GM19193 (cell line): ENCODE data around the gene SMR3A.

Experiments used
- POLR2A ChIP-seq: IDR thresholded peaks from 4 replicates; pipeline ENCODE4 v1.6.1; 2011; ENCODE audit not compliant: insufficient read depth, insufficient read length; ENCODE audit errors: extremely low read depth

SMR3A gene

DNA sequence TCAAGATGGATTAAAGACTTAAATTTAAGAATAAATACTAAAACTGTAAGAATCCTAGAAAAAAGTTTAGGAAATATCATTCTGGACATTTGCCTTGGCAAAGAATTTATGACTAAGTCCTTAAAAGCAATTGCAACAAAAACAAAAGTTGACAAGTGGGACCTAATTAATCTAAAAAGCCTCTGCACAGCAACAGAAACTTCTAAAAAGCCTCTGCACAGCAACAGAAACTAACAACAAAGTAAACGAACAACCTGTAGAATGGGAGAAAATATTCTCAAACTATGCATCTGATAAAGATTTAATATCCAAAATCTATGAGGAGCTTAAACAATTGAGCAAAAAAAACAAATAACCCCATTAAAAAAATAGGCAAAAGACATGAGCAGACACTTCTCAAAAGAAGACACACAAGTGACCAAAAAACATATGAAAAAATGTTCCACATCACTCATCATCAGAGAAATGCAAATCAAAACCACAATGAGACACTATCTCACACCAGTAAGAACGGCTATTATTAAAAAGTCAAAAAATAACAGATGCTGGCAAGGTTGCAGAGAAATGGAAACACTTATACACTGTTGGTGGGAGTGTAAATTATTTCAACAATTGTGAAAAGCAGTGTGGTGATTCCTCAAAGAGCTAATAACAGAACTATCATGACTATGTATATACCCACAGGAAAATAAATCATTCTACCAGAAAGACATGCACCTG is 31.7 kb downstream of the SMR3A start:
- no peak for TF ChIP-seq POLR2A

DNA sequence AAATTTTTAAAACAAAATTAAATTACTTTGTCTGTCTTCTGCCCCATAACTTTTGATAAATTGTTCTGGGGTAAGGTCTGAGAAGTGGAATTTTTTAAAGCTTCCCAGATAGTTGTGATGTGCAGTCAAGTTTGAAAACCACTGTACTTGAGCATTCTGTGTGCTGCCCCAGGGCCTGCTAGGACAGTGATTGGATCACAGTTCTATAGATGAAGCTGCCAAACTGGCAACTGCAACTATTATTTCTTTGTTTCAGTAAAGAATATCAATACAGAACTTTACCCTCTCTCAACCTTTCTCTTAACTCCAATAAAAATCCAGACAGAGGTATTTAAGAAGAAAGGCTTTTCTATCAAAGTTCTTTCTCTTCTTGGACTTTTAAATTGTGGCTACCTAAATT is 37.0 kb downstream of the SMR3A start, which contains the start of gene OPRPN:
Gene OPRPN, plus strand, starts transcription at position 361 of the 400 bp plus-strand sequence. CDS start 1,346 bp downstream, outside the sequence.
- TF ChIP-seq POLR2A = no peak

DNA sequence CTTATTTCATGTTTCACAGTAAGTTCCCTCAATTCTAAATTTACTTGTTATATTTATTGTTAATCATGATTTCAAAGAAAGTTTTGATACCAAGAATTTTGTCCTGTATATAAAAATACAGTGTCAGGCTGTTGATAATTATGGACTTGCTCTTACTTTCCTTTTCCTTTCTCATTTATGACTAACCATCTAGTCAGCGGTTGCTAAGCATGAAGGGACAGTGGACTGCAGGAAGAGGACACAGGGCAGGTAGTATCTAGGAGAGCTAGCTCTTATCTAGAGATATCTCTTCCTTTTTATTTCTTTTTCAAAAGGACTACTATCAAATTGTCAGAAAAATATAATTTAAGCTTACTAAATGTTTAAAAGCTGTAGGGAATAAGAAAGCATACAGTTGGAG is 38.8 kb downstream of the SMR3A start:
- TF ChIP-seq POLR2A = no peak

DNA sequence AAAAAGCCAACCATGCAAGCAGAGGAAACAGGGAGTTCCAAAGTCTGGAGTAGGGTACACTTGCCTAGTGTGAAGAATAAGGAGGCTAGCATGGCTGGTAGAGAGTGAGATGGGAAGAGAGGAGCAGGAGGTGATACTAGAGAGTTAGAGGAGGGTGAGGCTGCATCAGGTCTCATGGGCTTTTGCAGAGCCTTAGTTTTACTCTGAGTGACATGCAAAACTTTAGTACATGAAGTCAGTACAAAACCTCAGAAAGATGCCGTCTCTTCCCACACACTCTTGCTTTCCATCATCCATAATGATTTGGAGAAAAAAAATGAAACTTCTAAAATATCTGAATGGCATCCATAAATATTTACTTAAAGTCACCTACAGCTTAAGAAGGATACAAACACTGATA is 42.2 kb downstream of the SMR3A start:
- TF ChIP-seq POLR2A = no peak

DNA sequence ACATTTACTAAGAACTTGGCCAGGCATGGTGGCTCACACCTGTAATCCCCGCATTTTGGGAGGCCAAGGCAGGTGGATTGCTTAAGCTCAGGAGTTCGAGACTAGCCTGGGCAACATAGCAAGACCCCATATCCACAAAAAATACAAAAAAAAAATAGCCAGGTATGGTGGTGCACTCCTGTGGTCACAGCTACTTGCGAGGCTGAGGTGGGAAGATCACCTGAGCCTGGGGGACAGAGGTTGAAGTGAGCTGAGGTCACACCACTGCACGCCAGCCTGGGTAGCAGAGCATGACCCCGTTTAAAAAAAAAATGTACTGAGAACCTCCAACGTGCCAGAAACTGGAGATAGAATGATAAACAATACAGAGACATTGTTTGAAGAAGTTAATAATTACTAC is 45.2 kb downstream of the SMR3A start:
- no peak for TF ChIP-seq POLR2A
